ENCODE data around the gene LMX1A. TPM values are rescaled to one million over a fixed set of nuclear protein-coding genes. Genes with fewer than 3 reads are reported as not detected.

Gene LMX1A
- polyA plus RNA-seq (0.47 and 0.52 TPM in 2 replicates), polyA minus RNA-seq (0.69 TPM in 1 of 2 replicates, not detected in the other)

DNA sequence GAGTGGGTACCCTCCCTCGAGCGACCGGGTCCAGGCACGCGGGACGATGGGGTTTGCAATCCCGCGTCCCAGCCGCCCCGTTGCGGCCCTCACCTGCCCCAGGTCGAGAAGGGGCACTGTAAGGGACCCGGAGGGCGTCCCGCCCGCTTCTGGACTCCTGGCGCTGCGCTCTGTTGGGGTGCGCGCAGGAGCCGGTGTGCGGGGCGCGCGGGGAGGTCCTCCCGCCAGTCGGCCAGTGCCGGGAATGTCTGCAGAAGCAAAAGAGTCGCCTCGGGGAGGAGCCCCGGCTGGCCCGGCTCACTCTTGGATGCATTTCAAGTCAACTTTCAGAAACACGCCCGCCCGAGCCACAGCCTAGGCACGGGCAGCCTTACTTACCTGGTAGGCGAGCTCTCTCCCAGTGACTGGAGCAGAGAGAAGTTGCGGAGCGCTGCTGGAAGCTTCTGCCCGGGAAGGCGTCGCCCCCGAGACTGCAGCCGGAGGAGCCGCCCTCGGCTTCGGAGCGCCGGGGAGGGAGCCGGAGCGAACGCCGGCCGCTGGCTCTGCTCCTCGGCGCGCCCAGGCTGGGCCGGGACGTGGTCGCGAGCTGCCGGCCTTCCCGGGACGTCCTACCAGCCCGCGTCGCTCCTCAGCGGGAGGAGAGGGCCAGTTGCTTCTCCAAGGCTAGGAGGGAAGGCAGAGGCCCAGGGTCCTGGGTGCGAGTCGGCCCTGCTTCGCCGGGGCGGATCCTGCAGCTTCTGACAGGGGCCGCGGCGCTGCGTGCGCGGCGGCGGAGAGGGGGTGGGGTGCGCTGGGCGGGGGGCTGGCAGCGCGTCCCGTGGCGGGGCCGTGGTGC lies at the start of gene LMX1A:
Gene LMX1A (minus strand): TSS at position 739 of the 835 bp plus-strand sequence. CDS start 1,156 bp downstream, outside the sequence.
- H3K27ac ChIP-seq (ENCODE audit: low read length): no peak within 1 kb of the TSS
- no peak within 1 kb of the TSS for H3K9ac ChIP-seq (ENCODE audit: low read length)
- no peaks in the 10 kb centered on the region for H3K9me2 ChIP-seq (ENCODE audit: insufficient read depth, low read length)
- no peak within 1 kb of the TSS for H3K4me2 ChIP-seq (ENCODE audit: low read length)
- H3K36me3 ChIP-seq (ENCODE audit: insufficient read depth, low read length): no peaks in the 10 kb centered on the region
- H4K20me1 ChIP-seq (ENCODE audit: insufficient read depth): no peaks in the 10 kb centered on the region
- no peaks in the 10 kb centered on the region for H3F3A ChIP-seq (ENCODE audit: insufficient read depth, low read length, poor library complexity, severe bottlenecking)
- H3K9me3 ChIP-seq (ENCODE audit: low read length): no peaks in the 10 kb centered on the region
- H2AFZ ChIP-seq (ENCODE audit: low read depth, low read length): no peak within 1 kb of the TSS
- peaks cover 90% of the 10 kb centered on the region for H3K27me3 ChIP-seq (ENCODE audit: insufficient read depth, low read depth, low read length)
- H3K4me3 ChIP-seq (ENCODE audit: low read length): peak within 1 kb of the TSS; percentile 60
- H3K79me2 ChIP-seq (replicated peaks; ENCODE audit: insufficient read depth, low read length): no peaks in the 10 kb centered on the region
- TF ChIP-seq EZH2 (IDR thresholded peaks at IDR 0.05; ENCODE audit: borderline replicate concordance, insufficient read depth, low read length, poor library complexity, severe bottlenecking): peak; percentile 89
- TF ChIP-seq RAD21 (conservative IDR thresholded peaks at IDR 0.05): no peak

DNA sequence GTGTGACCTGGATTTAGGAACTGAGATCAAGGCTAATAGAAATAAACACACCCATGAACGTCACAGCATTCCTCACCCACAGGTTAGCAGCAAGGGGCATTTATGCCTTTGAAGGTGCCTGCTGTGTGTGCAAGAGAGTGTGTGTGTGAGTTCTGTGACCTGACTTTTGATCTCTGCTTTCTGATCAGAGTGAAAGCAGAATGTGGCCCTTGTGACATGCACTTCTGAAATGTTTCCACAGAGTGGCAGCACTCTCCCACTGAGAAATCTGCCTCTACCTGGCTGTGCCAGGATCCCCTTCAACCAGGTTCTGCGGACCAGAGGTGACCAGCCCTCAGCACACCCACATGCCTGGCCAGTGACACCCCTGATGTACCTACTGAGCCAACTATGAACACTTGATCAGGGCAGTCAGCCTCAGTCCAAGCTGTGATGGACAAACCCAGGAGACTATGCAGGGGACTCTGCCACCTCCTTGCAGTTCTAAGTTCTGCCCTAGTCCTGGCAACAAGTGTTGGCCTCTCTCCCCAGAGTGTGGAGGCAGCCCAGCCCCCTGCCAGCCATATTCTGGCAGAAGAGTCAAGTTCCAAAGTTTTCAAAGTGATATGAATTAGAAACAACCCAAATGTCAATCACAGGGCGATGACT lies 47.4 kb upstream of the LMX1A start:
- no peak overlapping the region for H3K9ac ChIP-seq (ENCODE audit: low read length)
- no peaks in the 10 kb centered on the region for H3K36me3 ChIP-seq (ENCODE audit: insufficient read depth, low read length)
- no peak overlapping the region for H2AFZ ChIP-seq (ENCODE audit: low read depth, low read length)
- no peak overlapping the region for H3K27ac ChIP-seq (ENCODE audit: low read length)
- TF ChIP-seq RAD21 (conservative IDR thresholded peaks at IDR 0.05): peak; percentile 96
- TF ChIP-seq TAF1 (IDR thresholded peaks at IDR 0.05; ENCODE audit: low read depth): no peak
- no peak for TF ChIP-seq EZH2 (IDR thresholded peaks at IDR 0.05; ENCODE audit: borderline replicate concordance, insufficient read depth, low read length, poor library complexity, severe bottlenecking)
- TF ChIP-seq EP300 (conservative IDR thresholded peaks at IDR 0.05; ENCODE audit: poor library complexity, severe bottlenecking): no peak
- peak; percentile 98 for TF ChIP-seq SMC3 (conservative IDR thresholded peaks at IDR 0.05; ENCODE audit: poor library complexity)
- TF ChIP-seq REST (IDR thresholded peaks at IDR 0.05; ENCODE audit: borderline replicate concordance): no peak
- TF ChIP-seq CTCF (IDR thresholded peaks at IDR 0.05; ENCODE audit: poor library complexity, severe bottlenecking): peak; percentile 92
- no peak for TF ChIP-seq POLR2AphosphoS5 (IDR thresholded peaks at IDR 0.05)
- TF ChIP-seq MXI1 (conservative IDR thresholded peaks at IDR 0.05; ENCODE audit: poor library complexity, severe bottlenecking): no peak
- no peak overlapping the region for H3K4me3 ChIP-seq (ENCODE audit: low read length)
- H3F3A ChIP-seq (ENCODE audit: insufficient read depth, low read length, poor library complexity, severe bottlenecking): no peaks in the 10 kb centered on the region
- H4K20me1 ChIP-seq (ENCODE audit: insufficient read depth): no peaks in the 10 kb centered on the region
- no peaks in the 10 kb centered on the region for H3K79me2 ChIP-seq (replicated peaks; ENCODE audit: insufficient read depth, low read length)
- no peak overlapping the region for H3K4me2 ChIP-seq (ENCODE audit: low read length)
- no peaks in the 10 kb centered on the region for H3K27me3 ChIP-seq (ENCODE audit: insufficient read depth, low read depth, low read length)
- H3K9me3 ChIP-seq (ENCODE audit: low read length): no peaks in the 10 kb centered on the region
- H3K9me2 ChIP-seq (ENCODE audit: insufficient read depth, low read length): no peaks in the 10 kb centered on the region

Measured in neural cell (in vitro differentiated cells).